HCEC 1CT (cell line): ENCODE results near the gene NPHS2.

Experiments
- DNase-seq: peaks from one replicate; pipeline ENCODE4 v3.0.0-alpha.2; 2017

Gene NPHS2

GRCh38 chr1:179575497-179576314 lies at the start of gene NPHS2:
NPHS2 (minus strand) TSS chr1:179575948; CDS start chr1:179575864, 84 bp downstream.
- DNase-seq: no peak

- DNase-seq: no peak
Measured at GRCh38 chr1:179612361-179612760, 36.6 kb upstream of the NPHS2 start.

- DNase-seq: no peak
Measured at GRCh38 chr1:179601093-179601492, 25.3 kb upstream of the NPHS2 start.

GRCh38 chr1:179599623-179600249 lies 24.0 kb upstream of the NPHS2 start:
- peak; percentile 15 for DNase-seq

GRCh38 chr1:179598631-179599030 lies 22.9 kb upstream of the NPHS2 start:
- DNase-seq: no peak

GRCh38 chr1:179591592-179592580 lies 16.1 kb upstream of the NPHS2 start, which contains the start of gene TDRD5:
TDRD5 (plus strand) TSS chr1:179591832; CDS start chr1:179592616, 784 bp downstream.
- DNase-seq: no peak

GRCh38 chr1:179591253-179591591 lies 15.5 kb upstream of the NPHS2 start:
- no peak for DNase-seq

GRCh38 chr1:179590671-179591070 lies 14.9 kb upstream of the NPHS2 start:
- no peak for DNase-seq

GRCh38 chr1:179589509-179589908 lies 13.8 kb upstream of the NPHS2 start:
- no peak for DNase-seq

- no peak for DNase-seq
Measured at GRCh38 chr1:179588425-179589024, 12.8 kb upstream of the NPHS2 start.

- no peak for DNase-seq
Measured at GRCh38 chr1:179587336-179587735, 11.6 kb upstream of the NPHS2 start.

- DNase-seq: no peak
Measured at GRCh38 chr1:179586107-179586823, 10.5 kb upstream of the NPHS2 start.

- no peak for DNase-seq
Measured at GRCh38 chr1:179583771-179584320, 8.1 kb upstream of the NPHS2 start.

GRCh38 chr1:179576509-179576908 lies 761 bp upstream of the NPHS2 start:
- no peak for DNase-seq

- DNase-seq: no peak
Measured at GRCh38 chr1:179558078-179558477, 17.7 kb downstream of the NPHS2 start.

- no peak for DNase-seq
Measured at GRCh38 chr1:179554427-179554826, 21.3 kb downstream of the NPHS2 start.

- peak; percentile 56 for DNase-seq
Measured at GRCh38 chr1:179550746-179551682, 24.7 kb downstream of the NPHS2 start.

- no peak for DNase-seq
Measured at GRCh38 chr1:179549368-179549700, 26.4 kb downstream of the NPHS2 start.

GRCh38 chr1:179548666-179549367 lies 26.9 kb downstream of the NPHS2 start:
- no peak for DNase-seq

GRCh38 chr1:179547021-179547535 lies 28.7 kb downstream of the NPHS2 start:
- DNase-seq: no peak
